HG03469 (cell line): ENCODE data around the gene ABLIM2.

Source experiments
- ATAC-seq: cut with Tn5 transposase; IDR thresholded peaks from one replicate; pipeline ENCODE4 v1.9.1; 2021; ENCODE audit warnings: mild to moderate bottlenecking, moderate library complexity, moderate number of reproducible peaks; ENCODE audit not compliant: unreplicated experiment

ABLIM2 gene

DNA sequence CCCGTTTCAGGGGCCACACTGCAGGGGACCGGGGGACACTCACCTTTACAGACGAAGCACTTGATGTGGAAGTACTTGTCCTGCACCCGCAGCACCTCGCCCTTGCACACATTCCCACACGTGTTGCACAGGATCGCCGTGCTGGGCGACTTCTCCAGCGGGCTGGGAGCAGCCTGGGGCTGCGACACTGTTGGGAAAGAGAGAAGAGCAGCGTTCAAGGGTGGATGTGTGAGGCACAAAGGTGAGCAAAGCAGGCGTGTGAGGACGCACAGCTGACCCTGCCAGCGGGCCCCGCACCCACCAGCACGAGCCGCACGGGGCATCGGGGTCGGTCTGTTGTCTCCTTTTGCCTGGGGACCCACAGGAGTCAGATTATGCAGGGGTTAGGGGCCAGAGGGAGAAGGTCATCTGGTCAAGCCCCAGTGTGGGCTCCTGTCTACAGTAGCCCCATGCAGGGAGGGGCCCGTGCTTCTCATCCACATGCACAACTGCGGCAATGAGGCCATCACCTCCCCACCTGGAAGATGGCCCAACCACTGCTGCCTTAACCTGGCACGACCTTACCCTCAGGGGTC is 52.1 kb downstream of the ABLIM2 start:
- ATAC-seq = no peak

DNA sequence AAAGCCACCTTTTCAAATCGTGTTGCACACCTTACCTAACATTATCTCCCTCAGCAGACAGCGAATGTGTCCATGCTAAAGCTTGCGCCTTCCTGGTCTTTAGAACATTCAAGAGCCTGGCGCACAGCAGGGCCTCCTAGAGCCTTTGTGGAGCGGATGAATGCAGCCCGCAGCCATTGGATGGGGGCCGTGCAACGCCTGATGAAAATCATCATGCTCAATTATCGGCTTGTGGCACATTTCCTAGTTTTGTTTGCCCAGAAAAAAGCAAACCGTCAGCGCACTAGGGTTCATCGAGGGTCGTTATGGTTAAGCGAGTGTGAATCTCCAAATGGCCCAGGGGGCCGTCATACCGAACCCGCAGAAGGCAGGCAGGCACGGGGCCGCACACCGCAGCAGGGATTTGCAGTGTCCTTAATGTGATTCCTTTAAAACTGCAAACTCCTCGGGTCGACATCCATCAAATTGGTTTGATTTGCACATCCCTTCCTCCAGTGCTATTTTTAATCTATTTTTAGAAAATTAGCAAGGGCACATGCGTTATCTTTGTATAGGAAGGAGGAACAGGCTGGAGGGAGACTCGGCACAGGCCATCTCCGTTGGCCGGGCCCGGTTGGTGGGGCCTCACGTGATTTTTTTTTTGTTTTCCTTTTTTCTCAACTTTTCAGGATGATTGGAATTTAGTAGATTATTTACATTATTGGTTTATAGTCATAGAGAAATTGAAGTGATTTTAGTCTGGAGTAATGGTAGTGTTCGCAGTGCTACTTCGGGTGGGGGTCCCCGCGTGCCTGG is 53.1 kb downstream of the ABLIM2 start:
- ATAC-seq = no peak

DNA sequence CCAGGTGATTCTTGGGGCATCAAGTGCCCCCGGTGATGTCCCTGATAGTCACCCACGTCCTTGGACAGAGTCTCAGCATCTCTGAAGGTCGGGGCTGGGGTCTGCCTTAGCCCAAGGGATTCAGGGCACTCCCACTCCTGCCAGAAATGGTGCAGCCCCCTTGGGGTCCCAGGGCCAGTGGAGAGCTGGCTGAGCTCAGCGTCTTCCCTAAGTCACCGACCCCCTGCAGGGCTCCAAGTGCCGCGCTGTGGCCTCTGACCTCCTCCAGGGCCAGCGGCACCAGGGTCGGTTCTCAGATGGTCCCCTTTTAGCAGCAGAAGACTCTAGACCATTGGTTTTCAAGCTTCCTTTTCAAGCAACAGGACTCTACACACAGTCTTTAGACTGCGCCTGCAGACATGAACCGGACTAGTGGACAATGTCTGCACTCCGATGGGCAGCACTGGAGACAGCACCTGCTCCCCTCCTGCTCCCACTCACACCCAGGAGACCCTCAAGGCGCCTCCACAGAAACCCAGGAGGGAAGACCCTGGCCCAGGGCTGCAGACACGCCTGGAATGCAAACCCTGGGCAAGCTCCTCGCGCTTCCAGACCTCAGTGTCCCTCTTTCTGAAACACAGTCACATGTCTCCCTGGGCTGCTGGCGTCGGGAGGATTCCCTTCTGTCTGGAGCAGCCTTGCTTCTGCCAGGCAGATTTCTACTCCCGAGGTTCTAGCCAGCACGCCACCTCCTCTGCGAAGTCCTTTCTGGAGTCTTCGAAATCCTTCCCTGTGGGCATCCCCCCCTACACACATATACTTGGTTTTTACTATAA is 53.9 kb downstream of the ABLIM2 start:
- no peak for ATAC-seq

DNA sequence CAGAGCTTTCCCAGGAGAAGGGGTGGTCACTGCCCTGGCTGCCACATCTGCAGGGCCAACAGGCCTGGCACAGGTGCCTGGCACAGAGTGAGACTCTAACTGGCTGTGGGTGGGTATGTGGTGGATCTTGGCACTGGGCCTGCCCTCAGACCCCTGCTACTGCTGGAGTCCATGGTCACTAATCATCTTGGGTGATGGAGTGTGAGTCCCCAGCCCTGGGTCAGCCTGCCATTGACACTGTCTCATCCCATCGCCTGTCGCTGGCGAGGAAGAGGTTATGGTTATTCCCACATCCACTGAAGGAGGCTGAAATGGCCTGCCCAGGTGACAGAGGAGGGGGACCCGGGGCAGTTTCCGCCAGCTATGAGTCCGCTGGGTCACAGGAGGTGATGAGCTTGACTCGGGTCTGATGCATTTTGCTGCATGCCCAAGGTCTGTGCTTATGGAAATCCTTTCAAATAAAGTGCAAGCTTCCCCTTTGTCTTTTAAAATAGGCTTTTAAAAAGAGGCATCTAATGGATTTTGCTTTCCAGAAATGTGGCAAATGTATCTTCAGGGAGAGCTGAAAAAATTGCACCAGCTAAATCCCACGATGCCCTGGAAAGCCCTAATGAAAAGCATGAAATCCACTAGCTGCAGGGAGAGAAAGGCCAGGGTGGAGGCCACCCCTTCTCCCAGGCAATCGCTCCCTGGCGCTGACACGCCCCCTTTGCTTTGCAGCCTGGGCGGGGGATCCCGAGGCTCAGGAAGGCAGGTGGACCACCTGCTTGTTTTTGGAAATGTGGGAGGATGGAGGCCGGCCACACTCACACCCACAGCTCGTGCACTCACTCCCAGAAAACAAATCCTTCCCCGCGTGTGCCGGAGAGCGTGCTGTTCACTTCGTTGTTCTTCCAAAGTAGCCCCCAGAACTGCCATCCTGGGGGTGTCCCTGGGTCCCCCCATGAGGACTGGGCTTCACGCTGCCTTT is 54.9 kb downstream of the ABLIM2 start:
- no peak for ATAC-seq

DNA sequence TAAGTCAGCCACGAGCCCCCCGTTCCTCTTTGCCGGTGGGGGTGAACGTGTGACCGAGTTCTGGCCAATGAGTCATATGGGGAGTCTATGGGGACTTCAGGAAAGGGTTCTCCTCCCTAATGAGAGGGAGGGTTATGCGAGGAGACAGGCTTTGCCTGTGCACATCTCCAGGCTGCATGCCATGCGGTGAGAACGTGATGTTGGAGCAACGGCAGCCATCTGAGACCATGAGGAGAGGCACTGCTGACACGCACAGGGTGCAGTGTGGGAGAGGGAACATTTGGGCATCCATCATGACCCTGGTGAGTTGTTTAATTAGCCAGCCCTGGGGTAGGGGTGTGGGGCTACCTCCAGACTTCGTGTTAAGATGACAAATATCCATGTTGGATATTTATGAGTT is 55.8 kb downstream of the ABLIM2 start:
- no peak for ATAC-seq

DNA sequence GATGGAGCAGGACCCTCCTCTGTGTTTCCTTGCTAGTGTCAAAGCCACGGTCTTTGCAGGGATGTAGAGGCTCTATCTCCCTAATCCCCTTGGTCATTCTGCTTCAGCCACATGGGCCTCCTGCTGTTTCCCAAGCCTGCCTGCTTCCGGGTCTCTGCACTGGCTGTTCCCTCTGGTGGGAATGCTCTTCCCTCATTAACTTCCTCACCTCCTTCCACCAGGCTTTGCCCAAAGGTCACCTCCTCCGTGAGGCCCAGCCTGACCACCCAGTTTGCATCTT is 56.6 kb downstream of the ABLIM2 start:
- no peak for ATAC-seq

DNA sequence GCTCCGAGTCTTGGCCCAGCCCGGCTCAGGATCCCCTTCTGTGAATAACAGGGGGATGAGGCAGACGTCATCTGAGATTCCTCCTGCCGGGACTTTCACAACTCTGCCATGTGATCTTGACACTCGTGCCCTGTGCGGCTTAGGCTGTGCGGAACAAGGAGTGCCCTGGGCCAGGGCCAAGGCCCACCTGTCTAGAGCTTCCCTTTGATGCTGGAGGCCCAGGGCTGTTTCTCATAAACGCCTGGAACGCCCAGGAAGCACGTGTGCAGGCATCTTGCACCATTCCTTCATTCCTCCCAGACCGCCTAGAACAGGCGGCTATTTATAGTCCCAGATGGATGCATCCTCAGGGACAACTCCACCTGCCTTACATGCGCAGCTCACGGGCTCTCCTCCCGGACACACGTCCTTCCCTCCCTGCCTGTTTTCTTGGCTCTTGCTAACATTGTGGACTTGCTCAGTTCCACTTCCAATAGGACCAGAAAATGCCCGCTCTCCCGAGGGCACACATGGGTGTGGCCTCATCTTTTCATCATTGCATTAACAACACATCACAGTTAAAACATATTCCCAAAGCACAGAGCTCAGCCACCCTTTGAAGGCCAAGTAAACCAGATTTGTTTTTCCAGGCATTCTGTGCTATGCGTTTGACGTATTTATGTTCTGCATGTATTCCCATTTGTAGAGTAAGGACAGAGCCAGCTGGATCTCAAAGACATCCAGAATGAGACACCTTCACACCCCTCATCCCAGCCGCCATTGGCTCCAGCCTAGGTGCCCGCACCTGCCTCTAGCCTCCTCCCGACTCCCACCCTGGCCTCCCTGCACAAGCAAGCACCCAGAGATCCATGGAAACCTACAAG is 57.2 kb downstream of the ABLIM2 start:
- no peak for ATAC-seq

DNA sequence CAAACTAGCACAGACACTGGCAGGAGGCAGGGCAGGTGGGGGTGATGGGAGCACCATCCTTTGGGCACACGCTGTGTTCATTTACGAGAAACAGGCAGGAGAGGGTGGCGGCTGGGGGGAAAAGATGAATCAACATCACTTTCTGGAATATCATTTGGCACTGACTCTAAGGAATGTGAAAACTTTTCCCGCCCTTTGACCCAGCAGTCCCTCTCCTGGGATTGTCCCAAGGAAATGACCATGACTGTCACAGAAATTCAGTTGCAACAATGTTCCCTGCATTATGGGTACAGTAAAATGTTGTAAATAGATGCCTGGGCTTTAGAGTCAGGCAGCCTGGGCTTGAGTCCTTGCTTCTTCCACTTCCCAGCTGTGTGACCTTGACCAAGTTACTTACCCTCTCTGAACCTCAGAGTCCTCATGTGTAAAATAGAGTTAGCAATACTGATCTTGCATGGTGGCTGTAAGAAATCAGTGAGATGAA is 58.6 kb downstream of the ABLIM2 start:
- ATAC-seq = no peak

DNA sequence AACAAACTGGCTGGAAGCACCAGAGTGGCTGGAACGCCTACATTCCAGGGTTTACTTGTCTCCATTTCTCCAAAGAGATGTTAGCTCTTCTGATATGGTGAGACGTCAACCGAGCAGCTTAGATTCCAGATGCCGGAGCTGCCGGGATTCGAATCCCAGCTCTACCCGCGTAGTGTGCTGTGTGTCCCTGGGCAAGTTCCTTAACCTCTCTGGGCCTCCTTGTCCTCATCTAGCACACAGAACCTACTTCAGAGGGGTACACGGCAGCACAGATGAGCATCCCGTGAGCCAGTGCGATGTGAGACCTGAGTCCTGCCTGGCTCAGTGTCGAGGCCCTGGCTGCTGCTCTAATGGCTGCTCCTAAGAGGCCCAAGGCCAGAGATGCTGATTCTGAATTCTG is 60.1 kb downstream of the ABLIM2 start:
- no peak for ATAC-seq

DNA sequence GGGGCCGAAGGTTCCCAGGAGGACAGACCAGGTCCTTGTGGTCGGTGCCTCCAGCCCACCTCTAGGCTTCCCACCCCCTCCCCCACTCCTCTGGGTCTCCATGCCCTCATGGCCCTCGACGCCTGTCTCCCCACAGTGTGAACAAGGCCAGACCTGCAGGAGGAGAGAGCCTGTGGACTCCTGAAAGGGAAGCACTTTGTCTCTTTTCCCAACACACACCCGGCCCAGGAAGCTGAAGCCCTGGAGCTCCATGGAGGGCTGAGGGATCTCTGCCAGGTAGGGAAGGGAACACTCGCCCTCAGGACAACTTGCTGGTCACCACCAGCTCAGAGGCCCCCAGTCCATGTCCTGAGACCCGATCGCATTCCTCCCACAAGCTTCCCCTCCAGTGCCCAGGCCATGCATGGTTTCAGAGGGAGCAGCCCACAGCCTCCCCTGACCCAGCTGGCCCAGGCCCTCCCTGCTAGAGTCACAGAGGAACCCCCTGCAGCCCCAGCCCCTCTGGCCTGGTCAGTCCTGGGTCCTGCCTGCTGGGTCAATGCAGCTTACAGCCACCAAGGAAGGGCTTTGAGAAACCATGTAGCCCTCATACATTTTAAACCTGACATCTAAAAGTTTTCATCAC is 60.8 kb downstream of the ABLIM2 start:
- ATAC-seq = no peak

DNA sequence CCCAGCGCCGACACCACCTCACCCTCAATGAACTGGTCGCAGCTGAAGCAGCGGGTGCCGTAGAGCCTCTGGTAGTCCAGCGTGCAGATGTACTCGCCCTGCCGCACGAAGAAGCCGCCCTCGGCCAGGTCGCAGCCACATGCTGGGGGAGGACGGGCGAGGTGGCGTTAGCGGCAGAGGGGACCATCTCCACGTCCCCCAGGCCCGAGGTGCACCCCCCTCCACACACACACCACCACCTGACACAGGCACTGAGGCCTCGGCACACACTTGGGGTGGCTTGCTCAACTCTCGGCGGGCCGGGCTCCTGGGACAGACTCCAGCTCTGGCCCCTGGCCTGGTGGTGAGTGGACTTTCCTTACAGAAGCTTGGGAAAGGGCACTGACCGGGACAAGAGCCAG is 61.5 kb downstream of the ABLIM2 start:
- no peak for ATAC-seq

DNA sequence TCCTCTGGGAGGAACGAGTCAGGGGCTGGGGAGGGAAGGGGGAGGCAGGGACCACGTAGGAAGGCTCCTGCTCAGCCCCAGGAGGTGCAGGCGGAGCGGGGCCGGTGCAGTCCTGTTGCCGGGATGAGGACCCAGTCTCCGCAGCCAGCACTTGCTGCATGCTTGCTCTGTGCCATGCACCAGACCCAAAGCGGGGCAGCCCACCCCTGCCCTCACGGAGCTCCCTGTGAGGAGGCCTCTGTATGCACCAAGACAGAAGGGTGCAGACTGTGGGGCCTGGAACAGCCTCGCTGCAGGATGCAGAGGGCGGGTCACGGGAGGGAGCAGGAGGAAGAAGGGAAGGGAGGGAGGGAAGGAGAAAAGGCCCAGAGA is 61.9 kb downstream of the ABLIM2 start:
- ATAC-seq = no peak

DNA sequence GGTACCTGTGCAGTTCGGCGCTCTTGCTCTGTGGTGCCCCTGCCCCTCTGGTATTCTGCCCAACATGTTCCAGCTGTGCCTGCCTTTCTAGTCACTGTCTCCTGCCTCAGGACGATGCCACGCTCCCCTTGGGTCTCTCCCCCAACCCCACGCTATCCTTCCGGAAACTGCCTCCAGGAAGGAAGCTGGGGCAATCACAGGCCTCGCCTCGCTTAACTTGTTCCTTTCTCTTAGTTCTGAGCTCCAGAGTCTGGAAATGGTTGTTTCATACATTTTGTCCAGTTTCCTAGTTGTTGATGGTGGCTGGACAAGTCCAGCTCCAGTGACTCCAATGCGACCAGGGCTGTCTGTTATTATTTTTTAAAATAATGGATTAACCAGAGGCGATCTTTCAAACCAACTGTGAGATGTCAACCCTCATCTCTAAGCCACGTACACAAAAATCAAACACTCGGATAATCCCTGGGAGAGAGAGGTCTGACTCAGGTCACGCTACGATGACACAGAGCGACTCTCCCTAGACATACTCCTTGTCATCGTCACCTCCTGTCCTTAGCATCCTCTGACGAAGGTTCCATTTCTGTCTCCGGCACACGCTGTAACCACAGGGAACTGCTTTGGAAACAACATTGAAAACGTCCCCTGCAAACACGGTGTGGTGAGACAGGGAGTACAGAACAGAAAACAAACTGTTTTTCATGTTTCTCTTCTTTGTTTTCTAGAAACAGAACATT is 62.5 kb downstream of the ABLIM2 start:
- no peak for ATAC-seq

DNA sequence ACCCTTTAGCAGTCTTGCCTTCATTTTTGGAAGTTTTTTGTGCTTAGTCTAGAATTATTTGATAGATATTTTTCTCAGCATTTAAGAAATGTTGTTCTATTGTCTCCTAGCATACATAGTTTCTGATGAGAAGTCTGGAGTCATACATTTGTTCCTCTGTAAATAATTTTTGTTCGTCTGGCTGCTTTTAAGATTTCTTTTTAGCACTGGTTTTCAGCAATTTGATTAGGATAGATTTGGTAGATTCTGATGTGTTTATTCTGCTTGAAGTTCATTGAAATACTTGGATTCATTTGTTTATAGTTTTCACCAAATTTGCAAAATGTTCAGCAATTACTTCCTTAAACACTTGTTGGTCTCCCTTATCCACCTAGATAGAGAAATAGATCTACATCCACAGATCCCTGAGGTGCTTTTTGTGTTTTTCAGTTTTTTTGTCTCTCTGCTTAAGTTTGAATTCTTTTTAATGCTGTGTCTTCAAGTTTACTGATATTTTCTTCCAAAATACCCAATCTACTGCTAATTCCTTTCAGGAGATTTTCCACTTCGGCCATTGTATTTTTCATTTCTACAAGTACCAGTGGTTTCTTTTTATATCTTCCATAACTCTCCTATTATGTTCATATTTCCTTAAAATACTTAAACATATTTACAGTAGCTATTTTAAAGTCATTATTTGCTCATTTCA is 64.9 kb downstream of the ABLIM2 start:
- no peak for ATAC-seq

DNA sequence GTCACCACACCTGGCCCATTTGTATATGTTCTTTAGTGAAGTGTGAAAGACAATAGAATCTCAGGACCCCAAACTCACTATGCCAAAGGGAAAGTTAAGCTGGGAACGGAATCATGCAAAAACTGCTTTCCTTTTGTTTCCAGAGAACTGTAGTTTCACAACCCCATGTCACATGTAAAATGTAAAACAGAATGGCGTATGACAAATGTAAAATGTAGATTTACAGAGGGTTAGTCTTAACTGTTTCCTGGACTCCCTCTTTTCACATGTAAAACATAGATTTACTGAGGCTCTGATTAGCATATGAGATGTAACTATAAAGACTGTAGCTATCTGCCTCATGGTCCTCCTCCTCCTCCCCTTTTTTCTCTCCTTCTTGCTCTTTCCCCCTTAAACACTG is 66.3 kb downstream of the ABLIM2 start:
- ATAC-seq = no peak

DNA sequence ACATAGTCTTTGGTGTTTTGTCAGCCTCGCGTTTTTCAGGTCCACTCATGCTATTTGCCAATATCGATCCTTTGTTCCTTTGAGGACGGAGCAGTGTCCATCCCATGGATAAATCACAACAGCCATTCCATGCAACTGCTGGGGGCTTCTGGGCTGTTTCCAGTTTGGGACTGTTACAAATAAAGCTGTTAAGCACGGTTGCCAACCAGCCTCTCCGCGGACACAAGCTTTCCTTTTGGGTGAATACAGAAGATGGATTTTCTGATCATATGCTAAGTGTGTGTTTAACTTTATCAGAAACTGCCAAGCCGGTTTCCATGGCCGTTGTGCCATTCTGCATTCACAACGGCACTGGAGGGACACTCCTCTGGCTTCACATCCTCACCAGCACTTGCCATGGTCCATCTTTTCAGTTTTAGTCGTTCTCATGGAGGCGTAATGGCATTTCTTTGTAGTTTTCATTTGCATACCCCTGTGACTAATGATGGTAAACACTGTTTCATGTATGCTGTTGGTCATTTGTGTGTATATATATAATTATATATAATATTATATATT is 67.8 kb downstream of the ABLIM2 start:
- no peak for ATAC-seq

DNA sequence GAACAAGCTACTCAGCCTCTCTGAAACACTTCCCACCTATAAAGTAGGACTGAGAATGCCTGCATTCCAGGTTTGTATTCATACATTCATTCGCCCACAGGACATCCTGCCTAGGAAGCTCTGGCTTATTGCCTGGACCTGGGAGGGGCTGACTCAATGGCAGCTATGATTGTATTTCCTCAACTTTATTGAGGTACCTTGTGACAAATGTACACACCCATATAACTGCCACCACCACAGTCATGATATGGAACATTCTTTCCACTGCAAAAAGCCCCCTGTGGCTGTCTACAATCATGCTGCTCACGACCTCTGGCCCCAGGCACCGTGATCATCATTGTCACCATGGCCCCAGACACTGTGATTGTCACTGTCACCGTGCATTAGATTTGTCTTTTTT is 68.3 kb downstream of the ABLIM2 start:
- ATAC-seq = no peak

DNA sequence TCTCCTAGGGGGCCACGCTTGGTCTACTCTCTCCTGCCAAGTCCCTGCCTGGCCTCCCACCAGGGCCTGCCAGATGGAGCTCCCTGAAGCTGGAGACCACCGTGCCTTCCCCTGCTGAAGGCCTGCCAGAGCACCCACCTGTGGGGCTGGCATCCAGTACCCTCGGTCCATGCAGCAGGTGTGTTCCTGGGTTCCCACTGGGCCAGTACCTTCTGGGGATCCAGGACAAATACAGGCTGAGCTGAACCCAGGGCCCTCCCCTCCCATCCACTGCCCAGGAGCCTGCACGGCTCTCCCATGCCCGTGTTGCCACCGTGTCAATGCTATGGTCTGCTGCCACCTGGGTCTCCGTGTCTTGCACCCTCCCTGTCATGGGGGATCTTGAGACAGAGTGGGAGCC is 68.8 kb downstream of the ABLIM2 start:
- ATAC-seq = no peak
